ENCODE results near the gene MIER3. TPM values are rescaled to one million over a fixed set of nuclear protein-coding genes. Genes with fewer than 3 reads are reported as not detected.

MIER3 gene
- total and polyA plus RNA-seq, 9 of the 15 experiments (the other 6 are each of a cell fraction or from before 2014, with no cell fraction given): 4.1 to 29.3 (median 13.0) TPM

GRCh38 chr5:56910210-56910965 is 41.5 kb downstream of the MIER3 start (continued):
- TF ChIP-seq OTX1 (CRISPR knock-in tag; IDR thresholded peaks at IDR 0.05) (0 out of 2 replicates have a peak, but pooled peaks have one; percentile 15), ZNF449 (CRISPR knock-in tag; IDR thresholded peaks at IDR 0.05) (no peak), GABPA (tag; conservative IDR thresholded peaks at IDR 0.05; ENCODE audit: low read depth) (peak; percentile 78), NONO (IDR thresholded peaks at IDR 0.05; ENCODE audit: low read depth in 2 of 2, low read length in 1 of 2) (no peak), KHSRP (IDR thresholded peaks at IDR 0.05) (no peak), SNAPC5 (CRISPR knock-in tag; IDR thresholded peaks at IDR 0.05) (no peak), JUND (IDR thresholded peaks at IDR 0.05; ENCODE audit: borderline replicate concordance, low read depth, low read length) (no peak), JUND (tag; IDR thresholded peaks at IDR 0.05; ENCODE audit: borderline replicate concordance, low read depth, low read length) (no peak; the same call in 2 of the 3 replicates), E4F1 (CRISPR knock-in tag; IDR thresholded peaks at IDR 0.05; ENCODE audit: borderline replicate concordance) (no peak), ZNF282 (CRISPR knock-in tag; IDR thresholded peaks at IDR 0.05) (no peak), PHF8 (IDR thresholded peaks at IDR 0.05; ENCODE audit: borderline replicate concordance, low read length) (no peak; the same call in 1 of the 2 replicates), DACH1 (IDR thresholded peaks at IDR 0.05; ENCODE audit: partially characterized antibody) (no peak), ZNF696 (CRISPR knock-in tag; conservative IDR thresholded peaks at IDR 0.05) (no peak), BMI1 (IDR thresholded peaks at IDR 0.05; ENCODE audit: low read length) (no peak), ZNF324 (CRISPR knock-in tag; IDR thresholded peaks at IDR 0.05) (no peak), ZNF589 (CRISPR knock-in tag; IDR thresholded peaks at IDR 0.05; ENCODE audit: low read depth) (0 out of 2 replicates have a peak, but pooled peaks have one; percentile 70), ZNF707 (CRISPR knock-in tag; conservative IDR thresholded peaks at IDR 0.05) (no peak), DDX20 (tag; IDR thresholded peaks at IDR 0.05; ENCODE audit: low read depth) (no peak), TCF3 (CRISPR knock-in tag; IDR thresholded peaks at IDR 0.05) (no peak), ZNF354B (CRISPR knock-in tag; IDR thresholded peaks at IDR 0.05) (no peak), UBTF (IDR thresholded peaks at IDR 0.05; ENCODE audit: borderline replicate concordance in 1 of 2, low read depth in 2 of 2, low read length in 2 of 2) (no peak; a peak in 1 of 4 replicates), ZFPM2 (CRISPR knock-in tag; IDR thresholded peaks at IDR 0.05) (no peak), GTF2F1 (IDR thresholded peaks at IDR 0.05; ENCODE audit: low read depth, low read length) (no peak)
